C4-2B (cell line): Measurements from ENCODE around the gene WNK3.

ENCODE experiments used
- ZFX ChIP-seq: fragments of 450-650 bp; IDR thresholded peaks from 2 replicates; pipeline ENCODE4 v1.6.1; 2017
- TF ChIP-seq, protein P1 (sequence below): fragments of 450-650 bp; conservative IDR thresholded peaks from 2 replicates; pipeline ENCODE4 v1.5.1; 2017; ENCODE audit warnings: mild to moderate bottlenecking

DNA sequence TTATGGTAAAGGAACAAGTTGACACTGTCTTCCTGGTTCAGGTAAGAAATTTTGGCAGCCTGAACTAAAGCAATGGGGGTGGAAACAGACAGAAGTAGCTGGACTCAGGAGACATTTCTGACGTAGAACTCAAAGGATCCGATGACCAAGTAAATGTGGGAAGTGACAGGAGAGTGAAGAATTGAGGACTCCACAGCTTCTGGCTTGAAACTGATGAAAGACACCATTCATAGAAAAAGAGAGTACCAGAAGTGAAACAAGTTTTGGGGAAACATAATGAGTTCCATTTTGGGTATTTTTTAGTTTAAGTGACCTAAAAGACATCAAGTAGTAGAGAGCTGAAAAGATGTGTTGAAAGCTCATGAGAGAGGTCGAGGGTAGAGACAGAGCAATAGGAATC lies 180.5 kb downstream of the WNK3 start:
- TF ChIP-seq, protein P1, sequence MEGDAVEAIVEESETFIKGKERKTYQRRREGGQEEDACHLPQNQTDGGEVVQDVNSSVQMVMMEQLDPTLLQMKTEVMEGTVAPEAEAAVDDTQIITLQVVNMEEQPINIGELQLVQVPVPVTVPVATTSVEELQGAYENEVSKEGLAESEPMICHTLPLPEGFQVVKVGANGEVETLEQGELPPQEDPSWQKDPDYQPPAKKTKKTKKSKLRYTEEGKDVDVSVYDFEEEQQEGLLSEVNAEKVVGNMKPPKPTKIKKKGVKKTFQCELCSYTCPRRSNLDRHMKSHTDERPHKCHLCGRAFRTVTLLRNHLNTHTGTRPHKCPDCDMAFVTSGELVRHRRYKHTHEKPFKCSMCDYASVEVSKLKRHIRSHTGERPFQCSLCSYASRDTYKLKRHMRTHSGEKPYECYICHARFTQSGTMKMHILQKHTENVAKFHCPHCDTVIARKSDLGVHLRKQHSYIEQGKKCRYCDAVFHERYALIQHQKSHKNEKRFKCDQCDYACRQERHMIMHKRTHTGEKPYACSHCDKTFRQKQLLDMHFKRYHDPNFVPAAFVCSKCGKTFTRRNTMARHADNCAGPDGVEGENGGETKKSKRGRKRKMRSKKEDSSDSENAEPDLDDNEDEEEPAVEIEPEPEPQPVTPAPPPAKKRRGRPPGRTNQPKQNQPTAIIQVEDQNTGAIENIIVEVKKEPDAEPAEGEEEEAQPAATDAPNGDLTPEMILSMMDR: no peak
- no peak for TF ChIP-seq ZFX
